HG03521 (cell line): Measurements from ENCODE around the gene TTC28.
"Not testable (repeated sequence)": the region's sequence is repeated elsewhere in the genome, so short reads cannot be mapped to it uniquely, and the experiment has no call there.

Experiments
- ATAC-seq: cut with Tn5 transposase; IDR thresholded peaks from one replicate; pipeline ENCODE4 v1.9.1; 2021; ENCODE audit warnings: mild to moderate bottlenecking, moderate library complexity; ENCODE audit not compliant: unreplicated experiment

The TTC28 gene

GRCh38 chr22:28208036-28208435 lies 471.6 kb downstream of the TTC28 start:
- no peak for ATAC-seq

DNA sequence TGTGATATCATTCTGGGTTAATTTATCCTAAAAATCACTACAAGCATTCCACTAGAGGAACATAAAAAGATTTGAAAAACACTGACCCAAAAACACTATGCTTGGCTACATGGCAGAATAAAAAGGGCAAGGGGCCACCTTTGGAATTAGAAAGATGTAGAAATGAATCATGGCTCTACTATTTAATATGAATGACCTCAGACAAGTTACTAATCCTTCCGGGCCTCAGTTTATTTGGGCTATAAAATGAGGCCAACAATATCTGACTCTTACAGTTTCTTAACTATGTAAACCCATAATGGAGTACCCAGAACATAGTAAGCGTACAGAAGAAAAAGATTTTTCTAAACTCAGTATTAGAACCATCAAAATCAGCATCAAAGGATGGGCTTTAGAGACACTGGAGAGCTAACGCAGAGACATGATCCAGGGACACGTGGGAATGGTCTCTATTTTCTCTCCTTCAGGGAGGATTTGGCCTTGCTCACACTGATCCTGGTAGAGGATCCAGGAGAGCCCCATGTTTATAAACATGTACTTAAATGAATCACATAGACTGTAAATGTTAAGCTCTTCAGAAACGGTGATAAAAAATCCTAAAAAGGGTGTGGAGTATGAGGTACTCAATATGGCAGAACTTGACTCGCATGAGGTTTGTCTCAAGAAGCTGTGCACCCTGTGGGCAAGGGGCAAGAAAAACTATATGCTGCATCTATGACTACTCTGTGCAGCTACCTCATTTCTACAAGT lies 472.2 kb downstream of the TTC28 start:
- no peak for ATAC-seq

- ATAC-seq: no peak
Observed at GRCh38 chr22:28205926-28206325, 473.7 kb downstream of the TTC28 start.

DNA sequence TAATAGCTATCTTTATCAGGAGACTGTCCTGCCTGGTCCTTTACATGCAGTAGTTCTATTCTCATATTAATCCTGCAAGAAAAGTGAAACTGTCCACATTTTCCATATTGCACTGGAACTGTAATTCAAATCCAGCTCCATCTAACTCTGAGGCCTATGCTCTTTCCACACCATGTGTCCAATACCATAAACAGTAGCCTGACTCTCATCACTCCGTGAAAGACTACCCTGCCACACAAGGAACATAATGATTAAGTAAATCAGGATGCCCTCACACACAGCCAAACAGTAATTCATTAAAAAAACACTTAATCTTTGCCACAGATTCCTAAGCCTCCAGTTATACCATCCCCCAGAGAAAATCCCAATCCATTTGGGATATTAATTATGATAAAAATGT lies 475.3 kb downstream of the TTC28 start:
- no peak for ATAC-seq

GRCh38 chr22:28203286-28203685 lies 476.4 kb downstream of the TTC28 start:
- ATAC-seq: no peak

GRCh38 chr22:28198692-28199091 lies 480.9 kb downstream of the TTC28 start:
- no peak for ATAC-seq

- ATAC-seq: not testable (repeated sequence)
Observed at GRCh38 chr22:28191571-28191970, 488.1 kb downstream of the TTC28 start.

DNA sequence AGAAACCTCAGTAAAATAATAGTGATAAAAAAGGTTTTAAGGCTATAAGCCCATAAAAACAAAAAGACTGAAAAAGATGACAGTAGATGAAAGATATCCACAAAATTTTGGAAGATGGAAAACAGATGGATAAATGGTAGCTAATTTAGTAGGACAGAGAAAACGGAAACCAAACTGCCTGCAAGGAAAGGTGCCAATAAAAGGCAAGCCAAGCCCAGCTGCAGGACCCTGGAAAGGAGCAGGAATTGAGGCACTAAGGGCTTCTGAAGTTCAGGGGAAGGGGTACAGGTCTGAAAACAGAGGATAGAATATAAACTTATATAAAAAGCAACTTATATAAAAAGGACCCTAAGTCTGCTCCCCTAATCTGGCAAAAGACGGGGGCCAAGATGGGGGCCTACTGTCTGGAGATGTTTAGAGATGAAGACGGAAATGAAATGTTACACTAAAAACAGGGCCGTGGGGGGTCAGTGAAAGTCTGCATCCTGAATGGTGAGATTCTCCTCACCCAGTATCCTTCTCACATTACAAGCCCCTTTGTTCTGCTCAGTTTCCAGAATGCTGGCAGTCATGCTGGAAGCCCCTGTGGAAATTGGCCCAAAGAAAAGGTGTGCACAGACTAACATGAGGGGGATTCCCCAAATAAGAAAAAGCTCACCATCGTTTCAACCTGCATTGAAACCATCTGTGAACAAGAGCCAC lies 491.3 kb downstream of the TTC28 start:
- no peak for ATAC-seq

- no peak for ATAC-seq
Observed at GRCh38 chr22:28187612-28188011, 492.0 kb downstream of the TTC28 start.

- ATAC-seq: no peak
Observed at GRCh38 chr22:28186641-28187040, 493.0 kb downstream of the TTC28 start.

GRCh38 chr22:28185130-28185529 lies 494.5 kb downstream of the TTC28 start:
- ATAC-seq: no peak

DNA sequence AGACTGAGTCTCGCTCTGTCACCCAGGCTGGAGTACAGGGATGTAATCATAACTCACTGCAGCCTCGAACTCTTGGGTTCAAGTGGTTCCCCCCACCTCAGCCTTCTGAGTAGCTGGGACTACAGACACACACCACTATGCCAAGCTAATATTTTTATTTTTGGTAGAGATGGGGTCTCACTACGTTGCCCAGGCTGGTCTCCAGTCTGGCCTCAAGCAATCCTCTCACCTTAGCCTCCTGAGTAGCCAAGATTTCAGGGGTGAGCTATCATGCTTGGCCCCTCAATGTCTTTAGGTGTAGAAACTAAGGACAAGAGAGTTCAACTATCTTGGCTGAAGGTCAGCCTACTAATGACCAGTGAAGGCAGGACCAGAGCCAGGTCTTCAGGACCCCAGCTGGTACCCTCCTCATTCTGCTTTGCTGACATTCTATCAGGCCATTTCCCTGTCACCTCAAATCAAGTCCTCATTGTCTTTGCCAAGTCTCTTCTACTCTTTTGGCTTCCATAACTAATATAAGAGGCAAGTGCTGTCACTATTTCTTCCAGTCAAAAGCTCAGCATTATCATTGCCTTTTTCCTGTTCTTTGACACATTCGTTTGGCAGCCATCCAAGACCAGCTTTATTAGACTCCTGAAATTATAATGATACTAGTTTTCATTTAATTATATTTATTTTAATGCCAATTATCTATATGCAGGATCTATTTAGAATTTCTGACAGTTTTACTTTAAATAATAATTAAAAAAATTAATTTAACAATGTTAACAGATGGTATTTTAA lies 496.4 kb downstream of the TTC28 start:
- no peak for ATAC-seq

DNA sequence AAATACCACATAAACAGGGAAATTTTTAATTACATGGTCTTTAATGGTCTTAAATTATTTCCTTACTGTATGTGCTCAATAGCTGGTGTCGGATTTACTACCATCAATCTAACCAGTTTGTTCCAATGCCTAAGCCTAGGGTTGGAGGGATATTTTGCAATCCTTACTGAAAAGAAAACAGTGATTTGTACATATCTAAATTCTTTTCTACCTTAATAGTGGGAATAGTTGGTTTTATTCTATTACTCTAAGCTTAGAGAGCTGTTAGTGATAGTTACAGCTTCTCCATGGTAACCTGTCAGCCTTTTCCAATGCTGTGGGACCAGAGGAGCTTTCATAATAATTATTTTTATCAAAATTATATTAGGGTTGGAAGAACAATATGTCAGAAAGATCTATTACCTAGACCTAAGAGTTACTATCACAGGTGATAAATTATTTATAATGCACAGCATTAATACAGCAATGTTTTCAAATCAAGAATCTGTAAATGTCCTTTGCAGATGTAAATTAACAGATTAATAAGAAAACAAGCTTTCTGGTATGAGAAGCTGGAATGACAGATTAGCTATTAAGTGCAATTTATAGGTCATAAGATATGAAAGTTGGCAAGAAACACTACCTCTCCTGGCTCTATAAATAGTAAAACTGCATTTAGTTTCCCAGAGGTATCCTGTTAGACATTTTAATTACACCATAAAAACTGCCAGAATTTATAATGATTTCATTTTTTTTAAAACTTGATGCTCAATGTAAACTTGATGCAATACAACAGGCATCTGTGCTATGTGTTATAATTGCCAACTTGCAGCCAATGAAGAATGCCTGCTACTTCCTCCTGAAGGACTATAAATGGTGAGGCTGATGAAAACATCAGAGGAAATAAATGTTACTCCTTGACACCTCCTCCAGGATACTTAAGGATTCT lies 498.6 kb downstream of the TTC28 start:
- no peak for ATAC-seq

- ATAC-seq: no peak
Observed at GRCh38 chr22:28179392-28179791, 500.2 kb downstream of the TTC28 start.

DNA sequence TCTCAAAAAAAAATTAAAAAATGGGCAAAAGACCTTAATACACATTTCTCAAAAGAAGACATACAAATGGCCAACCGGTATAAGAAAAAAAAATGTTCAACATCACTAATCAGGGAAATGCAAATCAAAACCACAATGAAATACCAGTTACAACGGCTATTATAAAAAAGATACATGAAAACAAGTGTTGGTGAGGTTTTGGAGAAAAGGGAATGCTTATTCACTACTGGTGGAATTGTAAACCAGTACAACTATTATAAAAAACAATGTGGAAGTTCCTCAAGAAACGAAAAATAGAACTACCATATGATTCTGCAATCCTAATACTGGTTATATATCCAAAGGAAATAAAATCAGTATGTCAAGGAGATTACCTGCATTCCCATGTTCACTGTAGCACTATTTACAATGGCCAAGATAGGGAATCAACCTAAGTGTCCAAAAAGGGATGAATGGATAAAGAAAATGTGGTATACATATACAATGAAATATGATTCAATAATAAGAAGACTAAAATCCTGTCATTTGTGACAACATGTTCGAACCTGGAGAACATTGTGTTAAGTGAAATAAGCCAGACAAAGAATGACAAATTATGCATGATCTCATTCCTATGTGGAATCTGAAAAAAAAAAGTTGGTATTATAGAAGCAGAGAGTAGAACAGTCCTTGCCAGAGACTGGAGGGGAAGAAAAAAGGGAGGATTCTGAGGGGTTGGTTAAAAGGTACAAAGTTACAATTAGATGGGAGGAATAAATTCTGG lies 503.7 kb downstream of the TTC28 start:
- ATAC-seq: no peak

- ATAC-seq: no peak
Observed at GRCh38 chr22:28174509-28174908, 505.1 kb downstream of the TTC28 start.

DNA sequence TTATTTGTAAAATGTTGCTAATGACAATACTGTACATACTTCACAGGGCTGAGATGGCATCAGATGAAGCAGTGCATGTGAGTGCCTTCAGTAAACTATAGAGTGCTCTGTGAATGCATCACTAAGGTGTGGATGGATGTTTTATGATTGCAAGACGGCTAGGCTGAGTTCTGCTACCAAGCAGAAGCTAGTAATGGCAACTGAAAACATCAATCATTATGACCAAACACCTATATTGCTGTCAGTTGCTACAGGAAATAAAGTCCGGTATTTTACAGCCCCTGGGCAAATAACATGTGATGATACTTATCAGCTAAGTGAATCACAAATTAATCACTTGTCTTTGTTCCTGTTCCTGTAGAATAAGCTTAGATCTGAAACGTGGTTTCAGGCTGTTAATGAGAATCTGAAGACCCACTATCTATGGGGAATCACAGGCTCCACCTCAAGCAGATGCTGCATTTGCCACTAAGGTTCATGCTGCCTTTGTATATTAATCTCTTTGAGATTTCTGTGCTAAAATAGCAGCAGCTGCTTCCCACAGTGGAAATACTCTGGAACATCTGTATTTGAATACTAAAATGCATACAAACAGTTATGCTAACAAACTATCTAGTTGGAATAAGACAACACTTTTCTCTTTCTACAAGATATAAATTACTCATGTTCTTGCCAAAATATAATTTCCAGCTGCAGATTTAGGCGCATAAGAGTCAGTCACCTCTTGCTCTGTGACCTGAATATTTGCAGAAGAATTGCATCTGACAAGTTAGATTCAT lies 506.6 kb downstream of the TTC28 start:
- no peak for ATAC-seq

GRCh38 chr22:28171712-28172111 lies 507.9 kb downstream of the TTC28 start:
- no peak for ATAC-seq

- no peak for ATAC-seq
Observed at GRCh38 chr22:28171115-28171514, 508.5 kb downstream of the TTC28 start.
